Prostate gland (tissue), 2 donors: ENCODE measurements around the gene S100PBP. TPM values are rescaled to one million over a fixed set of nuclear protein-coding genes. Genes with fewer than 3 reads are reported as not detected.

ENCODE experiments used
- DNase-seq: peaks from one replicate; pipeline ENCODE4 v3.0.0-alpha.2; 2019; ENCODE audit warnings: low spot score
- H3K27ac ChIP-seq, 2 donors: fragments of 200-600 bp; sonication (generic); 2 replicates each; pipeline ENCODE4 v1.5.1; 2017 to 2019
- H3K27me3 ChIP-seq: fragments of 200-600 bp; sonication (generic); replicated peaks from 2 replicates; pipeline ENCODE4 v1.5.1; 2019; ENCODE audit not compliant: insufficient read depth
- H3K36me3 ChIP-seq, 2 donors: fragments of 200-600 bp; sonication (generic); 1 replicate in 1 of 2; 2 replicates in 1 of 2; pipeline versions ENCODE4 v1.5.1 to v1.8.1; 2017 to 2019
- H3K4me1 ChIP-seq: fragments of 200-600 bp; sonication (generic); replicated peaks from 2 replicates; pipeline ENCODE4 v1.5.1; 2019
- H3K4me3 ChIP-seq, 2 donors: fragments of 200-600 bp; sonication (generic); 2 replicates each; pipeline ENCODE4 v1.5.1; 2017 to 2019
- H3K9me3 ChIP-seq: fragments of 200-600 bp; sonication (generic); 2 replicates; pipeline ENCODE4 v1.5.1; 2017
- CTCF ChIP-seq, 4 experiments: fragments of 200-600 bp in 2 of 4; fragments of 450-650 bp in 2 of 4; sonication (generic) in 2 of 4; IDR thresholded peaks; 1 replicate in 3 of 4; 2 replicates in 1 of 4; pipeline ENCODE4 v1.5.1; 2016 to 2019; ENCODE audit warnings: antibody characterized with exemption in 4 of 4, mild to moderate bottlenecking in 2 of 4, moderate library complexity in 2 of 4
- POLR2A ChIP-seq: fragments of 450-650 bp; IDR thresholded peaks from one replicate; pipeline ENCODE4 v1.6.1; 2016; ENCODE audit warnings: antibody characterized with exemption, mild to moderate bottlenecking
- POLR2AphosphoS5 ChIP-seq: sonication (generic); formaldehyde crosslinking; IDR thresholded peaks from one replicate; pipeline ENCODE4 v1.6.1; 2017; ENCODE audit warnings: antibody characterized with exemption
- WGBS: methylation state at CpG from one replicate; pipeline ENCODE4 v1.1.5; 2018; 5-methylcytosine and 5-hydroxymethylcytosine counted together
- intact Hi-C: fragments of 100-400 bp; cut with DNase I; formaldehyde crosslinking; loops from one replicate; pipeline ENCODE4 v1.14.2; 2022
- total RNA-seq, 2 donors: library from RNA; depleted of rRNA; stranded (reverse); fragments of >200 nt; gene quantifications; one replicate each; pipeline ENCODE4 v1.1.0, GENCODE V29; 2016

The S100PBP gene
- total RNA-seq, 2 donors from 2014 or later: 27.1 to 72.5 TPM

GRCh38 chr1:32892368-32893197, 75.1 kb downstream of the S100PBP start:
- Histone ChIP-seq H3K4me3 (peak overlapping the region; percentile 33 to 39), H3K27ac (no peak overlapping the region), H3K36me3 (no peaks in the 10 kb centered on the region), H3K9me3 (no peaks in the 10 kb centered on the region), H3K27me3 (peaks cover 9% of the 10 kb centered on the region), H3K4me1 (no peaks in the 10 kb centered on the region)
- intact Hi-C loops: no loop called here
- 34% methylated on average over 27 of the region's 49 CpGs for WGBS
- TF ChIP-seq CTCF (IDR thresholded peaks at IDR 0.05) (peak in 3 of 4 experiments; percentile 10 to 58 (median 13)), POLR2A (no peak)
- DNase-seq: no peak

DNA sequence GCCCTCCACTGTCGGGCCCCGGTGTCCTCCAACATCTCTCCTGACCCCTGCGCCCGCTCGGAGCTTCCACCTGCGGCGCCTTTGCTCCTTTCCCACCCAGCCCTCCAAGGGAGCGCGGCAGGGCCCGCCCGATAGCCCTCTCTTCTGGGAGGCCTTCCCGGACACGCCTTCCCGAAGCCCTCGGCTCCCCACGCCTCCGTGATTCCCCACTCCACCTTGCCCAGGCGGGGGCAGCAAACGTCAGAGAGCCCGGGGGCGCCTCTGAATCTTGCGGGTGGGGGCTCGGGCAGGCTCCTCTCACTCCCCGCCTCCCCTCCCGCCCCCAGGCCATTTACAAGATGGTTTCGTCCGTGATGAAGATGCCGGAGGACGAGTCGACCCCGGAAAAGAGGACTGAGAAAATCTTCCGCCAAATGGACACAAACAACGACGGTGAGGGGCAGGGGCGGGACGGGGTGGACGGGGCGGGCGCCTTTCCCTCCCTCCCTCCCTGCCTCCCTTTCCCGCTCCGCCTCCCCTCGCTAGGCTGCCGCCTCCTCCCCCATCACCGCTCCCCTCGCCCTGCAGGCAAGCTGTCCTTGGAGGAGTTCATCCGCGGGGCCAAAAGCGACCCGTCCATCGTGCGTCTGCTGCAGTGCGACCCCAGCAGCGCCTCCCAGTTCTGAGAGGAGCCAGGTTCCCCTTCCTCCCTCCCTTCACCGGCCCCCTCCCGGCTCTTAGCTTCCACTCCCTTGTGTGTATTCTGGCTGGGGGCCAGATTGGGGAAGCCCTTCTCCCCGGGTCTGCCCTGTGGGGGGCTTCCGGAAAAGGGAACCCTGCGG, 76.0 kb downstream of the S100PBP start:
- Histone ChIP-seq H3K9me3 (no peaks in the 10 kb centered on the region), H3K27me3 (peaks cover 6% of the 10 kb centered on the region), H3K36me3 (no peaks in the 10 kb centered on the region), H3K4me1 (no peaks in the 10 kb centered on the region), H3K27ac (peak overlapping the region in 1 of 2 donors; percentile 33), H3K4me3 (peak overlapping the region; percentile 33 to 39)
- WGBS: 1% methylated on average over 57 of the region's 58 CpGs
- TF ChIP-seq CTCF (IDR thresholded peaks at IDR 0.05) (peak in 2 of 4 experiments; percentile 2 to 6), POLR2A (no peak)
- intact Hi-C loops: no loop called here
- peak; percentile 46 for DNase-seq

DNA sequence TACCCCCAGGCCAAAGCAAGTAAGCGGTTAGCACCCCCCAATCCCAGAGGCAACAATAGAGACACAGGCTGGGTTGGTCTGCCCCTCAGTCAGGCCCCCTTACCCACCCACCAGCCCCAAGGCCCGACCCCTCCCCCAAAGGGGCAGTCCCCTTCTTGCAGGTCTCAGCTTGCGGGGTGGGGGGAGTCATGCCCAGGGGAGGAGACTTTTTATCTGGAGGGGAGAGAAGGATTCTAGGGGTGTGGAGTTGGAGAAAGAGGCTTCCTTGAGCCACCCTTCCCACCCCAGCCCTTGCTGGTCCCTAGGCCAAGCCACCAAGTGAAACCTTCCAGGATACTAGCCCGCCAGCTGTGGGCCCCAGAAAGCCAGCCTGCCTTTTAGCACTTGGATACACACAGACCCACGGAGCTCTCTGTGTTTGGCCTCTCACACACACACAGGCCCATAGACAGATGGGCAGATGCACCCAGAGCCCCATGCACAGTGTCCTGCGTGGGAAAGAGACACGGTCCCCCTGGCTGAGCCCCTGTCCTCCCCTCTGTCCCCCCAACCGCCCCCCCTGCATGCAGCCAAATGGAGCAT, 76.7 kb downstream of the S100PBP start:
- no peaks in the 10 kb centered on the region for H3K9me3 ChIP-seq
- intact Hi-C loops: no loop called here
- peaks cover under 1% of the 10 kb centered on the region for H3K27me3 ChIP-seq
- no peaks in the 10 kb centered on the region for H3K36me3 ChIP-seq
- DNase-seq: no peak
- TF ChIP-seq POLR2A (no peak), CTCF (IDR thresholded peaks at IDR 0.05) (no peak), POLR2AphosphoS5 (no peak)
- WGBS: 64% methylated on average over 6 of the region's 8 CpGs
- H3K27ac ChIP-seq: no peak overlapping the region
- peak overlapping the region in 1 of 2 donors; percentile 39 for H3K4me3 ChIP-seq
- H3K4me1 ChIP-seq: no peaks in the 10 kb centered on the region

DNA sequence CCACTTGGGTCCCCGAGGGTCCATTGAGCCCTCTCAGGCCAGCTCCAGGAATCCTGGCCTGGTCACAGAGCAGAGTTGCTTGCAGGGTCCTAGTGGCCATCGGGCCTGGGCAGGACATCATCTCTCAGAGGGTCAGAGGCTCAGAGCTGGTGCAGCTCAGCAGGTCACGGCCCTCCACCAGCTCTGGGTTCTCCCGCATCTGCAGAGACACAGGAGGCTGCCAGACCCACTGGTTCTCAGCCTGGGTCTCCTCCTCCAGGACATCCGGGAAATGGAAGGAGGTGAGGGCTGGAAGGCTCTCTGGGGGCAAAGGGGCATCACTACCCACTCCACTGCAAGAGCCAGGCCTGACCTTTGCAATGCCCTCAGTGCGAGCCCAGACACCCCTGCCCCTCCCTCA, 77.2 kb downstream of the S100PBP start:
- no peak overlapping the region for H3K4me3 ChIP-seq
- H3K36me3 ChIP-seq: no peaks in the 10 kb centered on the region
- intact Hi-C loops: no loop called here
- no peak overlapping the region for H3K27ac ChIP-seq
- H3K27me3 ChIP-seq: no peaks in the 10 kb centered on the region
- H3K4me1 ChIP-seq: no peaks in the 10 kb centered on the region
- TF ChIP-seq POLR2AphosphoS5: no peak
- no peak for TF ChIP-seq CTCF (IDR thresholded peaks at IDR 0.05)
- no peak for TF ChIP-seq POLR2A
- DNase-seq: no peak
- no peaks in the 10 kb centered on the region for H3K9me3 ChIP-seq
- 78% methylated on average over 6 of the region's 6 CpGs for WGBS
